WERI-Rb-1 (cell line): ENCODE measurements around the gene TPT1.
A peak's percentile ranks its signal among the peaks of the same experiment; 100 is the strongest.

Experiments used
- DNase-seq: peaks from one replicate; pipeline ENCODE4 v3.0.0-alpha.2; 2020
- H3K27ac ChIP-seq: fragments of 250-450 bp; sonication (Bioruptor Pico); 2 replicates; pipeline ENCODE4 v1.5.1; 2020; ENCODE audit warnings: mild to moderate bottlenecking, moderate library complexity
- H3K27me3 ChIP-seq: fragments of 250-450 bp; sonication (Bioruptor Pico); 2 replicates; pipeline ENCODE4 v1.5.1; 2021; ENCODE audit warnings: mild to moderate bottlenecking, low read depth, moderate library complexity; ENCODE audit not compliant: insufficient read depth, severe bottlenecking
- H3K36me3 ChIP-seq: fragments of 250-450 bp; sonication (Bioruptor Pico); 2 replicates; pipeline ENCODE4 v1.5.1; 2020; ENCODE audit warnings: mild to moderate bottlenecking, moderate library complexity
- H3K4me3 ChIP-seq: 2 replicates; pipeline ENCODE4 v1.5.1; 2011; ENCODE audit warnings: low read depth, mild to moderate bottlenecking, control low read depth, low read length
- H3K9me3 ChIP-seq: fragments of 250-450 bp; sonication (Bioruptor Pico); 2 replicates; pipeline ENCODE4 v1.5.1; 2021; ENCODE audit warnings: mild to moderate bottlenecking, moderate library complexity; ENCODE audit not compliant: severe bottlenecking
- CTCF ChIP-seq: IDR thresholded peaks from 2 replicates; pipeline ENCODE4 v1.5.1; 2011; ENCODE audit warnings: low read depth, mild to moderate bottlenecking, control low read depth, inconsistent platforms, low read length

The TPT1 gene

GRCh38 chr13:45373162-45373547, 32.2 kb upstream of the TPT1 start:
- TF ChIP-seq CTCF = no peak
- H3K9me3 ChIP-seq = no peaks in the 10 kb centered on the region
- H3K36me3 ChIP-seq = no peaks in the 10 kb centered on the region
- DNase-seq = no peak
- H3K27ac ChIP-seq = no peak overlapping the region
- H3K27me3 ChIP-seq = no peaks in the 10 kb centered on the region
- H3K4me3 ChIP-seq = no peak overlapping the region

GRCh38 chr13:45372189-45373161, 31.5 kb upstream of the TPT1 start:
- Histone ChIP-seq H3K36me3 (no peaks in the 10 kb centered on the region), H3K9me3 (no peaks in the 10 kb centered on the region), H3K27me3 (no peaks in the 10 kb centered on the region), H3K27ac (no peak overlapping the region), H3K4me3 (no peak overlapping the region)
- no peak for TF ChIP-seq CTCF
- DNase-seq = no peak

GRCh38 chr13:45370922-45371406, 30.0 kb upstream of the TPT1 start:
- no peak overlapping the region for H3K4me3 ChIP-seq
- H3K36me3 ChIP-seq = no peaks in the 10 kb centered on the region
- H3K27me3 ChIP-seq = no peaks in the 10 kb centered on the region
- H3K9me3 ChIP-seq = no peaks in the 10 kb centered on the region
- peak; percentile 81 for TF ChIP-seq CTCF
- no peak overlapping the region for H3K27ac ChIP-seq
- peak; percentile 47 for DNase-seq

- no peak overlapping the region for H3K4me3 ChIP-seq
- TF ChIP-seq CTCF = no peak
- H3K9me3 ChIP-seq = no peaks in the 10 kb centered on the region
- no peaks in the 10 kb centered on the region for H3K27me3 ChIP-seq
- no peaks in the 10 kb centered on the region for H3K36me3 ChIP-seq
- no peak overlapping the region for H3K27ac ChIP-seq
- no peak for DNase-seq
These were observed 28.1 kb upstream of the TPT1 start for GRCh38 chr13:45369116-45369515.

- no peaks in the 10 kb centered on the region for H3K9me3 ChIP-seq
- H3K27me3 ChIP-seq = no peaks in the 10 kb centered on the region
- DNase-seq = no peak
- H3K36me3 ChIP-seq = no peaks in the 10 kb centered on the region
- no peak overlapping the region for H3K27ac ChIP-seq
- TF ChIP-seq CTCF = no peak
- no peak overlapping the region for H3K4me3 ChIP-seq
These were observed 27.6 kb upstream of the TPT1 start for GRCh38 chr13:45368571-45368970.
